Amniotic epithelial cell (primary cell): ENCODE measurements around the gene LRRC1.
"Not testable (repeated sequence)": the region's sequence is repeated elsewhere in the genome, so short reads cannot be mapped to it uniquely, and the experiment has no call there.

Source experiments
- DNase-seq: peaks from one replicate; pipeline ENCODE4 v3.0.0-alpha.2; 2010; ENCODE audit warnings: low read depth

Gene LRRC1

DNA sequence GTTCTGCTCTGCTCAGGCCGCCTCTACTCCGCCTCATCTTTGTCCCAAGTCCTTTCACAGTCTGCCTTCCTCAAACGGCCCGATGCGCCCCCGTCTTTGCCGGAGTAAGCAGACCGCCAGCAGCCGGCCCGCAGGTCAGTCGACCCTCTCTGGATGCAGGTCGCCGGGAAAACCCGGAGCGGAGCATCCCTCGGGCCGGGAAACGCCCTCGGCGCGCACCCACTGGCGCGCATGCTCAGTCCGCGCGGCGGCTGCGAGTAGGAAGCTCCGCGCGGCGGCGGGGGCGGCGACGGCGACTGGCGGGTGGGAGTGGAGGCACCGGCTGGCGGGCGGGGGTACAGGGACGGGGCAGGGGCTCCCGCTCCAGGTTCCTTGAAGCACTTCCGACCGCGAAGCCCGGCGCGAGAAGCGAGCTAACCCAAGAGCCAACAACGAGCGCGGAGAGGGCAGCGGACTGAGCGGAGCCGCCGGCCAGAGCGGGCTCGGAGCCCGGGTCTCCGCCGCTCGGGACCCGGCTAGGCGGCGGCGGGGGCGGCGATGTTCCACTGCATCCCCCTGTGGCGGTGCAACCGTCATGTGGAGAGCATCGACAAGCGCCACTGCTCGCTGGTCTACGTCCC is at the start of gene LRRC1:
TSS of gene LRRC1 (plus strand) at position 286 of the 620 bp plus-strand sequence. CDS start at position 538, 252 bp downstream.
- peak; percentile 87 for DNase-seq

DNA sequence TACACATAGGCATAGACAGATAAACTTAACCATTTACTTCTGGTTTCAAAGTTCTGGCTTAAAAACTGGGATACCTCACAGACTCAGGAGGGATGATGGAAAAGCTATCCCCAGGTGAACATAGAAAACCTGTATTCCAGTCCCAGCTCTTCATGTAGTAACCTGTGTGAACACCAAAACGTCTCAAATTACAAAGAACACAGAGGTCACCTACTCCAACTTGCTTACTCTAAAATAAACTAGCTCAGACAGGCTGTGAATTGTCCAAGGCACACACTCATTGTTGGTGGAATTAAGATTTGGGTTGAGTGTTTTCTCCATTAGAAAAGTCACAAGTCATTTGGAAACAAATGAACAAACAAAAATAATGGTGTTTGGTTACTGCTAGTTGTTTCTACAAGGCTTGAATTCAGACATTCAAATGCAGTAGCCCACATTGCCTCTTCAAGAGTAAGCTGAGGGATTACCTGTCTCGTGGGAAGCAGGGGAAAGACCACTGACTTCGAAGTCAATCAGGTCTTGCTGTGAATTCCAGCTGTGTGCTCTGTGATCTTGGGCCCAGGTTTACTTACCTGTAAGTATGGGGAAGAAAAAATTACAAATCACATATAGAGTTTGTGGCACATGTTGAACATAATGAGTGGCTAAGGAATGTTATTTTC is 48.2 kb upstream of the LRRC1 start:
- no peak for DNase-seq

- no peak for DNase-seq
Observed at GRCh38 chr6:53750052-53750650, 44.7 kb upstream of the LRRC1 start.

DNA sequence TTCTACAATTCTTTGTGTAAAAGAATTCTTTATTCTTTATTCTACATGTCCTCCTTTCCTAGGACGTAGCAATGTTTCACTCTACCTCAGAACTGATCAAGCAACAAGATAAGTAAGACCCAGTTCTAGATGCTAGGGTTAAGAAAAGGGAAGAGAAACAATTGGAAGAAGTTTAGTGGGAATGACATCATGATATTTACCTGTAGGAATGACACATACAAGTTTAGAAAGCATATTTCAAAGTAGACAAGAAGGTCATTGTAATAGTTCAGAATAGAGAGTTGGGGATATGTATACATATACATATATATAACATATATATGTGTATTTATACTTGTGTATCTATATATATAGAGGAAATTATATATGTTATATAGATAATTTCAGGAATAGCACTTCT is 43.4 kb upstream of the LRRC1 start:
- no peak for DNase-seq

GRCh38 chr6:53752440-53752839 is 42.4 kb upstream of the LRRC1 start:
- DNase-seq: no peak

DNA sequence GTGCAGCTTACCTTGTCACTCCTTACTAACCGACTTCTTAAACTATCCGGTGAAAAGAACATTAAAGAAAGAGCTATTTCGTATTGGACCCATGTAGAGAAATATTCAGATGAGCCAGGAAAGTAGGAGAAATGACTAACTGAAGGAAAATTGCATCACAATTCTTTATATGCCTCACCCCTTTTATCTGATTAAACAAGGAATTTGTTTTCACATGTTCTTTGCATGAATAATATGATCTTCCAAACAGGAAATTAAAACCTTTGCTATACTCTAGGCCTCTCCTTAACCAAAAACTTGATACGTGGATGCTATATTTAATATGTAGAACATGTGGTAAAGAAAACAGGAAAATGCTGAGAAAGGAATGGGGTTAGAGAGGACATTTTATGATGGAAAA is 41.9 kb upstream of the LRRC1 start:
- peak; percentile 92 for DNase-seq

GRCh38 chr6:53754330-53754729 is 40.5 kb upstream of the LRRC1 start:
- DNase-seq: no peak

GRCh38 chr6:53756396-53756795 is 38.4 kb upstream of the LRRC1 start:
- no peak for DNase-seq

DNA sequence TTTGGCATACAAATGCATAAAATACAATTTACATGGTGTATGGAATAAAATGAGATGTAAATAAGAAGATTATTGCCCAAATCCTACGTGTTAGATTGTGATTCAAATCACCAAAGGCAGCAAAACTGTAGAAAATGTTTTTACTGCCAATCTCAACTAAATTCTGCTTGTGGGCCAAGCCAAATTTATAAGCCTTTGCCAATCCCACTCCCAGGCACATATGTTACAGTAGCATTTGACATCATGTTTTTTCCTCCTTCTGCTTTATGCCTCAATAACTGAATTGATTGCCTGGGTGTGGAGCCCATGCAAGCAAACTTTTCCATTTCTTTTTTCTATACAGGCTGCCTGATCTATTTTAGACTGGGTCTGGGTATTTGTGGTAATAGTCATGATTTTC is 36.3 kb upstream of the LRRC1 start:
- no peak for DNase-seq

DNA sequence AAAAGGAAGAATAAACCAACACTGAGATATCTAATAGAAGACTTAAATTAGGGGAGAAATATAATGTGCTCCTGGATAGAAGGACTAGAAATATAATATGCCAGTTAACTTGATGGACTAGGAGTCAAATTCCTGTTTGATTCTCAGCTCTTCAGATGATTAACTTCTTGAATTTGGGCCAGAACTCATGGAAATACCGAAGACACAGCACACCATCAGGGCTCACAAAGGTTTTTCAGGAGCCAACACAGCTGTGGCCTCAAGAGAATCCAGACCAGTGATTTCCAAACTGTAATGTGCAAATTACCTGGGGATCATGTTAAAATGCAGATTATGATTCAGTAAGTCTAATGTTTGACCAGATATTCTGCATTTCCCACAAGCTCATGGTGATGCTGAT is 33.8 kb upstream of the LRRC1 start:
- peak; percentile 63 for DNase-seq

- DNase-seq: peak; percentile 100
Observed at GRCh38 chr6:53765270-53765669, 29.5 kb upstream of the LRRC1 start.

GRCh38 chr6:53766930-53767329 is 27.9 kb upstream of the LRRC1 start:
- DNase-seq: no peak

GRCh38 chr6:53767941-53768340 is 26.9 kb upstream of the LRRC1 start:
- DNase-seq: no peak

- DNase-seq: peak; percentile 58
Observed at GRCh38 chr6:53768636-53769035, 26.2 kb upstream of the LRRC1 start.

DNA sequence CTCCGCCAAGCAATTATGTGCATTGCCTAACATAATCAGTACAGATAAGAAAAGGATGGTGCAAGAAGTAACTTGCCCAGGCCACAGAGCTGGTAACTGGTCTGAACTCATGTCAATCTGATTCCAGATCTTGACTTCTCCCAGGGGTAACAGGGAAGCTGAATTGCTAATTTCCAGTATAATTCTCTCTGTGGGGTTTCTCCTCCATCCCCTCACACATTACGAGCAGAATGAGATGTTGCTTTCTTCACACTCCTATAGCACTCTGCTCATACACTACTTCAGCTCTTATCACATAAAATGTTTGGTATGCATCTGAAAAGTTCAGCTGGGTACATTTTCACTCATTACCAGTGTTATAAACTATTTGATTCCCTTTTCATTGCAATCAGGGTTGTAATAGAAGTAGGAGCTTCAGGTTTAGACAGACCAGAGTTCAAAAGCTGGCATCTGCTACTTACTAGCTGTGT is 24.0 kb upstream of the LRRC1 start:
- peak; percentile 93 for DNase-seq

DNA sequence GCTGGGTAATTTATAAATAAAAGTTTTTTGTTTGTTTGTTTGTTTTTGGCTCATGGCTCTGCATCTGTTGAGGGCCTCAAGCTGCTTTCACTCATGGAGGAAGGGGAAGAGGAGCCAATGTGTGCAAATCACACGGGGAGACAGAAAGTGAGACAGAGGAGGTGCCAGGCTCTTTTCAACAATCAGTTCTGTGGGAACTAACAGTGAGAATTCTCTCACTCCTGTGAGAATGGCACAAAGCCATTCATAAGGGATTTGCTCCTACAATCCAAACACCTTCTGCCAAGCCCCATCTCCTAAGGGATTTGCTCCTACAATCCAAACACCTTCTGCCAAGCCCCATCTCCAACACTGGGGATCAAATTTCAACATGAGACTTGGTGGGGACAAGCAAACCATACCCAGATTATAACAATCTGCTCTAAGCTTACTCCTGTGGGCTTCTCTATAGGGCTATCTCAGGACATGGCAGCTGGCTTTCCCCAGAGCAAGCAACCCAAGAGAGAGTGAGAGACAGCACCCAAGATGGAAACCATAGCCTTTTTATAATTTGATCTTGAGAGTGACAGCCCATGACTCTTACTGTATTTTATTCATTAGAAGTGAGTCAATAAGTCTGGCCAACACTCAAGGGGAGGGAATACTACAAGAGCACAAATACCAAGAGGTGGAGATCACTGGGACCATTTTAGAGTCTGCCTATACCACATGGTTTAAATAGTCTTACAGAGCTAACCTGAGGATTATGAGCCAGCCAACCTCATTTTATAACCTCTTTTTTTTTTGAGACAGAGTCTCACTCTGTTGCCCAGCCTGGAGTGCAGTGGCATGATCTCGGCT is 22.8 kb upstream of the LRRC1 start:
- peak; percentile 89 for DNase-seq

DNA sequence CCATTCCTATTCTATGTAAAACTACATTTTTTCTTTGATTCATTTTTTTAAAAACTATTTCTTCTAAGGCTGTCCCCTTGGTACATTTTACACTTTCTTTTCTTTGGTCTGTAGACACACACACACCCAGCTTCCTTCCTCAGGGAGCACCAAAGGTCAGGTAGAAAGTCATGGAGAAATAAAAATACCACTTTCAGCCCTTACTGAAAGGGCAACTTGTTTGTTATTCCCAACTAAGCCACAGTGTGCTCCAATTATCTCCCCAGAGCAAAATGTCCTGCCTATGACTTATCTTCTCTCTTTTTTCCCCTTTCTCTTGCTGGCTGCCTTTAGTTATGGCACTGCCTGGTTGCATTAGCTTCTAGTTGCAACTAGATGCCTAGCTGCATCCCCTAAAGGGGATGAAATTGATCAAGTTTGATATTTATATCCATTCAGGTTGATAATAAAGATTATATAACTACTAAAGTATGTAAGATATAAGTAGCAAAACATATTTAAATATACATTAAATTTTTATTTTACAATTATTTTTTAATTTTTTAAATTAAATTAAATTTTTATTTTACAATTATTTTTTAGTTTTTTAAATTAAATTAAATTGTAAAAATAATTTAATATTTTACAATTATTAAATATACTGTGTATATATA is 21.6 kb upstream of the LRRC1 start:
- no peak for DNase-seq

DNA sequence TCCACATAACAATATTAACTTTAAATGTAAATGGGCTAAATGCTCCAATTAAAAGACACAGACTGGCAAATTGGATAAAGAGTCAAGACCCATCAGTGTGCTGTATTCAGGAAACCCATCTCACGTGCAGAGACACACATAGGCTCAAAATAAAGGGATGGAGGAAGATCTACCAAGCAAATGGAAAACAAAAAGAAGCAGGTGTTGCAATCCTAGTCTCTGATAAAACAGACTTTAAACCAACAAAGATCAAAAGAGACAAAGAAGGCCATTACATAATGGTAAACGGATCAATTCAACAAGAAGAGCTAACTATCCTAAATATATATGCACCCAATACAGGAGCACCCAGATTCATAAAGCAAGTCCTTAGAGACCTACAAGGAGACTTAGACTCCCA is 18.7 kb upstream of the LRRC1 start:
- not testable (repeated sequence) for DNase-seq

- DNase-seq: peak; percentile 63
Observed at GRCh38 chr6:53784991-53785390, 9.8 kb upstream of the LRRC1 start.

DNA sequence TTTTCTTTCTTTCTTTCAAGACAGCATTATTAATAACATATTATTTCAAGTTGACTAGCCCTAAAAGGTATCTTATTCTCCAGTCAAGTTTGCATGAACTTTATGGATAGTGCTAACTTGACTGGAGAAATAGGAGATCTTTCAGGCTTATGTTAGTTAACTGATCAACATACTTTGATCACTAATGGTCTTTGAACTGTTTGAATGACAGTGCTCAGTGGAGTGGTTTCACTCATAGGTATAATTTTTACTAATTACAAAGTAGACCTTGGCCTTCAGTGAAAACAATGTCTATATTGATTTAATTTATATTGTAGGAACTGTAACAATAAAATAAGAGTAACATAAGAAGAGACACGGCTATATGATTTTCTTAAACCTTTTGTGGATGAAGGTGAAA is 8.0 kb upstream of the LRRC1 start:
- no peak for DNase-seq

DNA sequence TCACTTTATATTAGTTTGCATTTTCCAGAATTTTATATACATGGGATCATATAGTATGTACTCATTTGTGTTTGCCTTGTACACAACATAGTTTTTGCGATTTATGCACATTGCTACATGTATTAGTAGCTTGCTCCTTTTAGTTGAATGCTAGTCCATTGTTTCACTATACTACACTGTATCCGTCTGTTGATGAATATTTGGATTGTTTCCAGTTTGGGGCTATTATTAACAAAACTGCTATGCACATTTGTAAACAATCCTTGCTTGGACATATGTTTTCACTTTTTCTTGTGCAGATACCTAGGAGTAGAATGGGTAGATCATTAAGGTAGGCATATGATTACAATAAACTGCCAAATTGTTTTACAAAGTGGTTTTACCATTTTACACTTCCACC is 3.9 kb upstream of the LRRC1 start:
- no peak for DNase-seq

DNA sequence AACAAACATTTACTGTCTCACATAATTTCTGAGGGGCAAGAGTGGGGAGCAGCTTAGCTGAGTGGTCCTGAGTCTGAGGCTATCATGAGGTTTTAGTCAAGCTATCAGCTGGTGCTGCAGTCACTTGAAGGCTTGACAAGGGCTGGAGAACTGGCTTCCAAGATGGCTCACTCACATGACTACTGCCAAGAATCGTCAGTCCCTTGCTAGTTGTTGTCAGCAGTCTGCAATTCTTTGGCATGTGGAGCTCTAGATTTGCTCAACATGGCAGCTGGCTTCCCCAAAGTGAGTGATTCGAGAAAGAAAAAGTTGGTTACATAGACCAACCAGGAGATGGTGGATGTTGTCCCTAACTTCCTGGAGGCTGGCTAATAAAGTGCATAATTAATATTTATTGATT is 2.8 kb upstream of the LRRC1 start:
- peak; percentile 33 for DNase-seq
